Body of pancreas (tissue), 4 donors: ENCODE measurements around the gene CREB5.

Experiments
- CTCF ChIP-seq, 7 experiments: fragments of 450-650 bp in 4 of 7; fragments of 200-600 bp in 3 of 7; sonication (generic) in 3 of 7; IDR thresholded peaks; one replicate each; pipeline ENCODE4 v1.5.1; 2016 to 2019; ENCODE audit warnings: antibody characterized with exemption in 7 of 7
- POLR2A ChIP-seq, 3 donors: fragments of 450-650 bp; IDR thresholded peaks; one replicate each; pipeline ENCODE4 v1.6.1; 2016; ENCODE audit warnings: antibody characterized with exemption in 3 of 3, mild to moderate bottlenecking in 2 of 3

- no peak for TF ChIP-seq CTCF (IDR thresholded peaks at IDR 0.05)
- no peak for TF ChIP-seq POLR2A (IDR thresholded peaks at IDR 0.05)
These were observed 398.7 kb downstream of the CREB5 start for GRCh38 chr7:28811008-28811407.
